B cell (primary cell): ENCODE results near the gene CALML5. TPM values are rescaled to one million over a fixed set of nuclear protein-coding genes. Genes with fewer than 3 reads are reported as not detected.

ENCODE experiments used
- ATAC-seq: fragments of 200-7000 bp; cut with Tn5 transposase; one replicate; pipeline ENCODE4 v1.10.0; 2021; ENCODE audit warnings: low read depth, mild to moderate bottlenecking, moderate number of reproducible peaks, moderate library complexity
- CTCF ChIA-PET: fragments of 350-600 bp; sonication (Branson Sonifier 250); formaldehyde crosslinking; loops from one replicate; lab custom pipeline; 2021; ENCODE audit warnings: antibody characterized with exemption, inconsistent platforms; lab: Charles Lee
- POLR2A ChIA-PET: fragments of 350-600 bp; sonication (Branson Sonifier 250); formaldehyde crosslinking; loops from one replicate; lab custom pipeline; 2021; ENCODE audit warnings: antibody characterized with exemption; lab: Charles Lee
- DNase-seq: peaks from one replicate; pipeline ENCODE4 v3.0.0; 2013
- H2AFZ ChIP-seq: 2 replicates; pipeline ENCODE4 v1.6.1; 2012; ENCODE audit warnings: mild to moderate bottlenecking, low read depth, low read length; ENCODE audit not compliant: insufficient read depth, poor library complexity, severe bottlenecking
- H3K27ac ChIP-seq, 2 donors: 1 replicate in 1 of 2; 2 replicates in 1 of 2; pipeline ENCODE4 v1.5.1; 2012 to 2013; ENCODE audit warnings: low read length in 2 of 2, mild to moderate bottlenecking in 2 of 2, moderate library complexity in 1 of 2
- H3K27me3 ChIP-seq, 4 experiments: fragments of 200-600 bp in 1 of 4; sonication (generic) in 1 of 4; replicated peaks in 1 of 4; 1 replicate in 2 of 4; 2 replicates in 2 of 4; pipeline versions ENCODE4 v1.6.1 to v1.7.0; 2013 to 2016; ENCODE audit warnings: low read length in 3 of 4, mild to moderate bottlenecking in 2 of 4, mixed read lengths in 1 of 4, moderate library complexity in 1 of 4; ENCODE audit not compliant: insufficient read depth in 4 of 4, control insufficient read depth in 3 of 4; ENCODE audit errors: control extremely low read depth in 1 of 4
- H3K36me3 ChIP-seq, 2 experiments: replicated peaks in 1 of 2; 1 replicate in 1 of 2; 2 replicates in 1 of 2; pipeline versions ENCODE4 v1.6.1 to v1.7.1; 2013; ENCODE audit warnings: low read length in 1 of 2; ENCODE audit not compliant: insufficient read depth in 2 of 2, control insufficient read depth in 1 of 2; ENCODE audit errors: control extremely low read depth in 1 of 2, extremely low read depth in 1 of 2
- H3K4me1 ChIP-seq, 2 donors: fragments of 200-600 bp in 1 of 2; sonication (generic) in 1 of 2; 1 replicate in 1 of 2; 2 replicates in 1 of 2; pipeline versions ENCODE4 v1.5.1 to v1.6.1; 2013 to 2017; ENCODE audit warnings: low read length in 2 of 2; ENCODE audit not compliant: control insufficient read depth in 2 of 2, insufficient read depth in 2 of 2
- H3K4me2 ChIP-seq: replicated peaks from 2 replicates; pipeline ENCODE3; 2012; ENCODE audit warnings: mild to moderate bottlenecking, low read depth, low read length; ENCODE audit not compliant: poor library complexity, severe bottlenecking
- H3K4me3 ChIP-seq, 5 experiments: fragments of 200-600 bp in 1 of 5; sonication (generic) in 1 of 5; 1 replicate in 3 of 5; 2 replicates in 2 of 5; pipeline versions ENCODE4 v1.5.1 to v1.7.0; 2011 to 2016; ENCODE audit warnings: low read length in 4 of 5, mild to moderate bottlenecking in 4 of 5, low read depth in 2 of 5, control low read depth in 1 of 5, moderate library complexity in 1 of 5; ENCODE audit not compliant: insufficient read depth in 1 of 5; ENCODE audit errors: control extremely low read depth in 1 of 5, extremely low read depth in 1 of 5
- H3K79me2 ChIP-seq: fragments of 200-600 bp; sonication (generic); one replicate; pipeline ENCODE4 v1.6.0; 2016; ENCODE audit warnings: low read length; ENCODE audit not compliant: control insufficient read depth, insufficient read depth
- H3K9ac ChIP-seq: fragments of 200-600 bp; sonication (generic); 2 replicates; pipeline ENCODE4 v1.6.1; 2017; ENCODE audit warnings: mild to moderate bottlenecking, low read length, moderate library complexity
- H3K9me3 ChIP-seq, 3 donors: one replicate each; pipeline versions ENCODE4 v1.6.1 to v1.7.1; 2013; ENCODE audit warnings: low read length in 2 of 3; ENCODE audit not compliant: control insufficient read depth in 2 of 3, insufficient read depth in 1 of 3; ENCODE audit errors: control extremely low read depth in 1 of 3
- H4K20me1 ChIP-seq: 2 replicates; pipeline ENCODE4 v1.6.0; 2012; ENCODE audit warnings: mild to moderate bottlenecking, low read length; ENCODE audit not compliant: insufficient read depth, control insufficient read depth, poor library complexity, severe bottlenecking
- H3K27ac Mint-ChIP-seq: one replicate; pipeline ENCODE4 v1.8.0; 2021; ENCODE audit warnings: mixed read lengths
- H3K27me3 Mint-ChIP-seq: one replicate; pipeline ENCODE4 v1.8.0; 2021; ENCODE audit warnings: mixed read lengths
- H3K4me1 Mint-ChIP-seq: one replicate; pipeline ENCODE4 v1.8.0; 2021; ENCODE audit warnings: mixed read lengths
- H3K4me3 Mint-ChIP-seq: one replicate; pipeline ENCODE4 v1.8.0; 2021; ENCODE audit warnings: mixed read lengths
- H3K9me3 Mint-ChIP-seq: one replicate; pipeline ENCODE4 v1.8.0; 2022; ENCODE audit warnings: mixed read lengths; ENCODE audit not compliant: insufficient read depth
- CTCF ChIP-seq: fragments of 200-600 bp; IDR thresholded peaks from one replicate; pipeline ENCODE4 v1.8.0; 2022; ENCODE audit warnings: antibody characterized with exemption, mild to moderate bottlenecking
- EZH2 ChIP-seq: IDR thresholded peaks from 2 replicates; pipeline ENCODE4 v1.6.1; 2012; ENCODE audit warnings: borderline replicate concordance, low read depth, mild to moderate bottlenecking, moderate library complexity, low read length; ENCODE audit not compliant: insufficient read depth, poor library complexity, severe bottlenecking
- WGBS: methylation state at CpG from one replicate; pipeline ENCODE4 v1.1.5; 2013; ENCODE audit warnings: missing lambda C conversion rate; ENCODE audit not compliant: insufficient coverage; 5-methylcytosine and 5-hydroxymethylcytosine counted together
- intact Hi-C: fragments of 100-400 bp; cut with micrococcal nuclease; formaldehyde crosslinking; loops from one replicate; pipeline ENCODE4 v1.10.0; 2022
- polyA plus RNA-seq: library from polyadenylated mRNA; depleted of rRNA; stranded (reverse); fragments of >200 nt; gene quantifications from 2 replicates; pipeline ENCODE4 v1.2.3, GENCODE V29; 2012
- total RNA-seq, 2 donors: library from RNA; stranded (reverse); fragments of 120-200 nt in 1 of 2; gene quantifications; 1 replicate in 1 of 2; 2 replicates in 1 of 2; pipeline versions ENCODE4 v1.2.3 to v1.2.4, GENCODE V29; 2013 to 2022

The CALML5 gene
- total and polyA plus RNA-seq, 2 donors (not counting 1 experiment from before 2014, with no cell fraction given): not detected

- Histone ChIP-seq H3K27ac (no peak overlapping the region), H2AFZ (no peak overlapping the region), H3K79me2 (no peaks in the 10 kb centered on the region), H3K9ac (no peak overlapping the region), H3K9me3 (no peaks in the 10 kb centered on the region), H3K27me3 (no peaks in the 10 kb centered on the region), H3K4me3 (no peak overlapping the region), H3K36me3 (peaks cover 0 to 19% of the 10 kb centered on the region in 2 experiments), H3K4me2 (no peak overlapping the region), H3K4me1 (peaks cover 7 to 9% of the 10 kb centered on the region in 2 donors), H4K20me1 (no peaks in the 10 kb centered on the region)
- peaks cover 11% of the 10 kb centered on the region for H3K4me1 Mint-ChIP-seq
- no peaks in the 10 kb centered on the region for H3K9me3 Mint-ChIP-seq
- POLR2A ChIA-PET: no interaction called here
- WGBS: 93% methylated on average over 3 of the region's 3 CpGs
- no peak for TF ChIP-seq CTCF
- no peak for TF ChIP-seq EZH2
- CTCF ChIA-PET: no interaction called here
- no peak overlapping the region for H3K27ac Mint-ChIP-seq
- H3K4me3 Mint-ChIP-seq: no peak overlapping the region
- ATAC-seq (no peak), DNase-seq (no peak)
- intact Hi-C loops: no loop called here
- no peaks in the 10 kb centered on the region for H3K27me3 Mint-ChIP-seq
Measured at GRCh38 chr10:5457741-5458140, 41.6 kb downstream of the CALML5 start.

- Mint-ChIP-seq H3K27me3 (no peaks in the 10 kb centered on the region), H3K9me3 (no peaks in the 10 kb centered on the region), H3K4me3 (no peak overlapping the region), H3K27ac (no peak overlapping the region), H3K4me1 (peaks cover 4% of the 10 kb centered on the region)
- no peaks in the 10 kb centered on the region for H3K4me1 ChIP-seq
- DNase-seq: no peak
- H3K4me3 ChIP-seq: no peak overlapping the region
- no peak overlapping the region for H3K4me2 ChIP-seq
- H3K27me3 ChIP-seq: no peaks in the 10 kb centered on the region
- no peak for ATAC-seq
- WGBS: 97% methylated on average over 12 of the region's 12 CpGs
- ChIA-PET POLR2A (no interaction called here), CTCF (interaction anchor here (1.2 to 2.8 kb wide), 2 partner anchors 10 to 166 kb away, joined by 3 to 11 read pairs; no protein-coding TSS in a partner anchor)
- no peak overlapping the region for H2AFZ ChIP-seq
- no peaks in the 10 kb centered on the region for H3K79me2 ChIP-seq
- H3K9me3 ChIP-seq: no peaks in the 10 kb centered on the region
- H3K36me3 ChIP-seq: peaks cover 0 to 19% of the 10 kb centered on the region in 2 experiments
- H4K20me1 ChIP-seq: no peaks in the 10 kb centered on the region
- no peak overlapping the region for H3K9ac ChIP-seq
- intact Hi-C loops: no loop called here
- H3K27ac ChIP-seq: no peak overlapping the region
- TF ChIP-seq EZH2 (no peak), CTCF (no peak)
Measured at GRCh38 chr10:5456563-5456962, 42.8 kb downstream of the CALML5 start.
